ENCODE data around the gene NPIPA5.
A peak's percentile ranks its signal among the peaks of the same experiment; 100 is the strongest.
"Not testable (repeated sequence)": the region's sequence is repeated elsewhere in the genome, so short reads cannot be mapped to it uniquely, and the experiment has no call there.

NPIPA5 gene

GRCh38 chr16:15388060-15388459, 10.0 kb upstream of the NPIPA5 start:
- DNase-seq (ENCODE audit: low read depth); H3K9ac ChIP-seq (ENCODE audit: low read length); H3K36me3 ChIP-seq (ENCODE audit: control insufficient read depth, insufficient read depth, low read length, severe bottlenecking); H3K4me3 ChIP-seq (ENCODE audit: low read length); H3K9me3 ChIP-seq (ENCODE audit: control insufficient read depth, low read length); H3K27me3 ChIP-seq (replicated peaks; ENCODE audit: control insufficient read depth, insufficient read depth, low read length); H3K4me1 ChIP-seq (ENCODE audit: control insufficient read depth, insufficient read depth, low read length): not testable (repeated sequence)

GRCh38 chr16:15382810-15383209, 4.7 kb upstream of the NPIPA5 start:
- H3K9me3 ChIP-seq (ENCODE audit: control insufficient read depth, low read length); H3K36me3 ChIP-seq (ENCODE audit: control insufficient read depth, insufficient read depth, low read length, severe bottlenecking); H3K4me1 ChIP-seq (ENCODE audit: control insufficient read depth, insufficient read depth, low read length); H3K9ac ChIP-seq (ENCODE audit: low read length); H3K4me3 ChIP-seq (ENCODE audit: low read length); H3K27me3 ChIP-seq (replicated peaks; ENCODE audit: control insufficient read depth, insufficient read depth, low read length): not testable (repeated sequence)
- DNase-seq (ENCODE audit: low read depth) = peak; percentile 13

- H3K36me3 ChIP-seq (ENCODE audit: control insufficient read depth, insufficient read depth, low read length, severe bottlenecking); H3K4me3 ChIP-seq (ENCODE audit: low read length); H3K9ac ChIP-seq (ENCODE audit: low read length); H3K4me1 ChIP-seq (ENCODE audit: control insufficient read depth, insufficient read depth, low read length); H3K9me3 ChIP-seq (ENCODE audit: control insufficient read depth, low read length); H3K27me3 ChIP-seq (replicated peaks; ENCODE audit: control insufficient read depth, insufficient read depth, low read length); DNase-seq (ENCODE audit: low read depth): not testable (repeated sequence)
Measured at GRCh38 chr16:15357495-15357894, 20.6 kb downstream of the NPIPA5 start.

- H3K27me3 ChIP-seq (replicated peaks; ENCODE audit: control insufficient read depth, insufficient read depth, low read length); H3K9me3 ChIP-seq (ENCODE audit: control insufficient read depth, low read length); DNase-seq (ENCODE audit: low read depth); H3K9ac ChIP-seq (ENCODE audit: low read length); H3K36me3 ChIP-seq (ENCODE audit: control insufficient read depth, insufficient read depth, low read length, severe bottlenecking); H3K4me1 ChIP-seq (ENCODE audit: control insufficient read depth, insufficient read depth, low read length); H3K4me3 ChIP-seq (ENCODE audit: low read length): not testable (repeated sequence)
Measured at GRCh38 chr16:15354846-15355245, 23.2 kb downstream of the NPIPA5 start.

- H3K4me3 ChIP-seq (ENCODE audit: low read length); H3K9me3 ChIP-seq (ENCODE audit: control insufficient read depth, low read length); H3K4me1 ChIP-seq (ENCODE audit: control insufficient read depth, insufficient read depth, low read length); H3K9ac ChIP-seq (ENCODE audit: low read length); H3K36me3 ChIP-seq (ENCODE audit: control insufficient read depth, insufficient read depth, low read length, severe bottlenecking); H3K27me3 ChIP-seq (replicated peaks; ENCODE audit: control insufficient read depth, insufficient read depth, low read length); DNase-seq (ENCODE audit: low read depth): not testable (repeated sequence)
Measured at GRCh38 chr16:15352852-15353251, 25.2 kb downstream of the NPIPA5 start.

- DNase-seq (ENCODE audit: low read depth); H3K4me1 ChIP-seq (ENCODE audit: control insufficient read depth, insufficient read depth, low read length); H3K36me3 ChIP-seq (ENCODE audit: control insufficient read depth, insufficient read depth, low read length, severe bottlenecking); H3K9ac ChIP-seq (ENCODE audit: low read length); H3K4me3 ChIP-seq (ENCODE audit: low read length); H3K9me3 ChIP-seq (ENCODE audit: control insufficient read depth, low read length); H3K27me3 ChIP-seq (replicated peaks; ENCODE audit: control insufficient read depth, insufficient read depth, low read length): not testable (repeated sequence)
Measured at GRCh38 chr16:15351745-15352144, 26.3 kb downstream of the NPIPA5 start.

- H3K9me3 ChIP-seq (ENCODE audit: control insufficient read depth, low read length); DNase-seq (ENCODE audit: low read depth); H3K9ac ChIP-seq (ENCODE audit: low read length); H3K36me3 ChIP-seq (ENCODE audit: control insufficient read depth, insufficient read depth, low read length, severe bottlenecking); H3K27me3 ChIP-seq (replicated peaks; ENCODE audit: control insufficient read depth, insufficient read depth, low read length); H3K4me3 ChIP-seq (ENCODE audit: low read length); H3K4me1 ChIP-seq (ENCODE audit: control insufficient read depth, insufficient read depth, low read length): not testable (repeated sequence)
Measured at GRCh38 chr16:15351251-15351650, 26.8 kb downstream of the NPIPA5 start.

- DNase-seq (ENCODE audit: low read depth); H3K4me3 ChIP-seq (ENCODE audit: low read length); H3K4me1 ChIP-seq (ENCODE audit: control insufficient read depth, insufficient read depth, low read length); H3K9me3 ChIP-seq (ENCODE audit: control insufficient read depth, low read length); H3K9ac ChIP-seq (ENCODE audit: low read length); H3K36me3 ChIP-seq (ENCODE audit: control insufficient read depth, insufficient read depth, low read length, severe bottlenecking); H3K27me3 ChIP-seq (replicated peaks; ENCODE audit: control insufficient read depth, insufficient read depth, low read length): not testable (repeated sequence)
Measured at GRCh38 chr16:15348721-15349120, 29.4 kb downstream of the NPIPA5 start.

- H3K9me3 ChIP-seq (ENCODE audit: control insufficient read depth, low read length); H3K4me1 ChIP-seq (ENCODE audit: control insufficient read depth, insufficient read depth, low read length); DNase-seq (ENCODE audit: low read depth); H3K36me3 ChIP-seq (ENCODE audit: control insufficient read depth, insufficient read depth, low read length, severe bottlenecking); H3K9ac ChIP-seq (ENCODE audit: low read length); H3K4me3 ChIP-seq (ENCODE audit: low read length); H3K27me3 ChIP-seq (replicated peaks; ENCODE audit: control insufficient read depth, insufficient read depth, low read length): not testable (repeated sequence)
Measured at GRCh38 chr16:15342337-15342736, 35.8 kb downstream of the NPIPA5 start.

GRCh38 chr16:15338986-15339385, 39.1 kb downstream of the NPIPA5 start:
- H3K4me3 ChIP-seq (ENCODE audit: low read length); H3K9ac ChIP-seq (ENCODE audit: low read length); H3K27me3 ChIP-seq (replicated peaks; ENCODE audit: control insufficient read depth, insufficient read depth, low read length); H3K36me3 ChIP-seq (ENCODE audit: control insufficient read depth, insufficient read depth, low read length, severe bottlenecking); H3K9me3 ChIP-seq (ENCODE audit: control insufficient read depth, low read length); DNase-seq (ENCODE audit: low read depth); H3K4me1 ChIP-seq (ENCODE audit: control insufficient read depth, insufficient read depth, low read length): not testable (repeated sequence)

- not testable (repeated sequence) for H3K27me3 ChIP-seq (replicated peaks; ENCODE audit: control insufficient read depth, insufficient read depth, low read length); H3K9me3 ChIP-seq (ENCODE audit: control insufficient read depth, low read length); H3K36me3 ChIP-seq (ENCODE audit: control insufficient read depth, insufficient read depth, low read length, severe bottlenecking); H3K4me3 ChIP-seq (ENCODE audit: low read length); H3K4me1 ChIP-seq (ENCODE audit: control insufficient read depth, insufficient read depth, low read length); DNase-seq (ENCODE audit: low read depth); H3K9ac ChIP-seq (ENCODE audit: low read length)
Measured at GRCh38 chr16:15337974-15338605, 40.0 kb downstream of the NPIPA5 start.

GRCh38 chr16:15335609-15336008, 42.5 kb downstream of the NPIPA5 start:
- not testable (repeated sequence) for H3K4me1 ChIP-seq (ENCODE audit: control insufficient read depth, insufficient read depth, low read length); DNase-seq (ENCODE audit: low read depth); H3K9ac ChIP-seq (ENCODE audit: low read length); H3K4me3 ChIP-seq (ENCODE audit: low read length); H3K36me3 ChIP-seq (ENCODE audit: control insufficient read depth, insufficient read depth, low read length, severe bottlenecking); H3K9me3 ChIP-seq (ENCODE audit: control insufficient read depth, low read length); H3K27me3 ChIP-seq (replicated peaks; ENCODE audit: control insufficient read depth, insufficient read depth, low read length)

All from adipocyte (in vitro differentiated cells).